Measurements from ENCODE around the gene TFDP2. TPM values are rescaled to one million over a fixed set of nuclear protein-coding genes. Genes with fewer than 3 reads are reported as not detected.
"Not testable (repeated sequence)": the region's sequence is repeated elsewhere in the genome, so short reads cannot be mapped to it uniquely, and the experiment has no call there.

TFDP2 gene
- total and polyA plus RNA-seq, 2 donors (not counting 1 experiment from before 2014, with no cell fraction given) = 5.5 to 31.7 TPM

DNA sequence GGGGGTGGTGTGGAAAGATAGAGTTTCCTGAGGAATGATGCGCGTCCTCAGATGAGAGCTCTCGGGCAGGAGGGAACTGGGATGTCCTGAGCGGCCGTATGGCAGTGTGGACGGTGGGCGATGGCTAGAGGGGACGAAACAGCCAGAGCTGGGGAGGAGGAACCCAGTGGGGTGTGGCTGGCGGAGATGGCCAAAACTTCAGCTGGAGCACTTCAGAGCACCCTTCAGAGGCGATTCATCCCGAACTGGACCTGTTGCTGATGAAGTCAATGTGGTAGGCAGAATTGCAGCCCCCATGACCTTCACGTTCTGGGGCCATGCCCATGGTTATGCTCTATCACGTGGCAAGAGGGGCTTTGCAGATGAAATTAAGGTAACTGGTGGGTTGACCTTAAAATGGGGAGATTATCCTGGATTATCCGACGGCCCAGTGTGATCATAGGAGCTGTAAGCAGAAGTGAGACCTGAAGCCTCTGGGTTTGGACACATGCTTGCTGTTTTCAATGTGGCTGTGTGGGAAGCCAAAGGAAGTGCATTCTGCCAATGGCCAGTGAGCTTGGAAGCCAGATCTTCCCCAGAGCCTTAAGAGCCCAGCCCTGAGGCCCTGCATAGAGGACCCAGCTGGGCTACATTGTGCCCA, 220.6 kb downstream of the TFDP2 start:
- CTCF ChIA-PET = no interaction called here
- Histone ChIP-seq H3K79me2 (ENCODE audit: control insufficient read depth, insufficient read depth, low read length) (no peaks in the 10 kb centered on the region), H3K4me2 (replicated peaks; ENCODE audit: low read depth, low read length, poor library complexity, severe bottlenecking) (no peak overlapping the region), H3K27me3 (replicated peaks in 1 of 4; ENCODE audit: control extremely low read depth in 1 of 4, control insufficient read depth in 3 of 4, insufficient read depth in 4 of 4, low read length in 3 of 4) (no peaks in the 10 kb centered on the region), H3K9me3 (ENCODE audit: control extremely low read depth in 1 of 3, control insufficient read depth in 2 of 3, insufficient read depth in 1 of 3, low read length in 2 of 3) (peaks cover 0 to 3% (median 0%) of the 10 kb centered on the region in 3 donors), H4K20me1 (ENCODE audit: control insufficient read depth, insufficient read depth, low read length, poor library complexity, severe bottlenecking) (no peaks in the 10 kb centered on the region), H3K4me1 (ENCODE audit: control insufficient read depth in 2 of 2, insufficient read depth in 2 of 2, low read length in 2 of 2) (no peaks in the 10 kb centered on the region), H3K4me3 (ENCODE audit: control extremely low read depth in 1 of 5, extremely low read depth in 1 of 5, insufficient read depth in 1 of 5, low read depth in 2 of 5, low read length in 4 of 5) (no peak overlapping the region), H3K36me3 (replicated peaks in 1 of 2; ENCODE audit: control extremely low read depth in 1 of 2, control insufficient read depth in 1 of 2, extremely low read depth in 1 of 2, insufficient read depth in 2 of 2, low read length in 1 of 2) (peaks cover 0 to 5% of the 10 kb centered on the region in 2 experiments), H3K9ac (ENCODE audit: low read length) (no peak overlapping the region), H2AFZ (ENCODE audit: insufficient read depth, low read depth, low read length, poor library complexity, severe bottlenecking) (no peak overlapping the region), H3K27ac (ENCODE audit: low read length in 2 of 2) (no peak overlapping the region)
- H3K4me3 Mint-ChIP-seq = no peak overlapping the region
- no peak overlapping the region for H3K27ac Mint-ChIP-seq
- DNase-seq (no peak), ATAC-seq (ENCODE audit: low read depth) (no peak)
- WGBS (ENCODE audit: insufficient coverage) = 97% methylated on average over 15 of the region's 15 CpGs
- POLR2A ChIA-PET = no interaction called here
- TF ChIP-seq, protein P1, sequence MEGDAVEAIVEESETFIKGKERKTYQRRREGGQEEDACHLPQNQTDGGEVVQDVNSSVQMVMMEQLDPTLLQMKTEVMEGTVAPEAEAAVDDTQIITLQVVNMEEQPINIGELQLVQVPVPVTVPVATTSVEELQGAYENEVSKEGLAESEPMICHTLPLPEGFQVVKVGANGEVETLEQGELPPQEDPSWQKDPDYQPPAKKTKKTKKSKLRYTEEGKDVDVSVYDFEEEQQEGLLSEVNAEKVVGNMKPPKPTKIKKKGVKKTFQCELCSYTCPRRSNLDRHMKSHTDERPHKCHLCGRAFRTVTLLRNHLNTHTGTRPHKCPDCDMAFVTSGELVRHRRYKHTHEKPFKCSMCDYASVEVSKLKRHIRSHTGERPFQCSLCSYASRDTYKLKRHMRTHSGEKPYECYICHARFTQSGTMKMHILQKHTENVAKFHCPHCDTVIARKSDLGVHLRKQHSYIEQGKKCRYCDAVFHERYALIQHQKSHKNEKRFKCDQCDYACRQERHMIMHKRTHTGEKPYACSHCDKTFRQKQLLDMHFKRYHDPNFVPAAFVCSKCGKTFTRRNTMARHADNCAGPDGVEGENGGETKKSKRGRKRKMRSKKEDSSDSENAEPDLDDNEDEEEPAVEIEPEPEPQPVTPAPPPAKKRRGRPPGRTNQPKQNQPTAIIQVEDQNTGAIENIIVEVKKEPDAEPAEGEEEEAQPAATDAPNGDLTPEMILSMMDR (IDR thresholded peaks at IDR 0.05) = no peak
- no peak for TF ChIP-seq EZH2 (IDR thresholded peaks at IDR 0.05; ENCODE audit: borderline replicate concordance, insufficient read depth, low read depth, low read length, poor library complexity, severe bottlenecking)
- H3K27me3 Mint-ChIP-seq = no peaks in the 10 kb centered on the region
- no peaks in the 10 kb centered on the region for H3K9me3 Mint-ChIP-seq (ENCODE audit: insufficient read depth)
- no peaks in the 10 kb centered on the region for H3K4me1 Mint-ChIP-seq
- intact Hi-C loops (cut with micrococcal nuclease) = no loop called here

DNA sequence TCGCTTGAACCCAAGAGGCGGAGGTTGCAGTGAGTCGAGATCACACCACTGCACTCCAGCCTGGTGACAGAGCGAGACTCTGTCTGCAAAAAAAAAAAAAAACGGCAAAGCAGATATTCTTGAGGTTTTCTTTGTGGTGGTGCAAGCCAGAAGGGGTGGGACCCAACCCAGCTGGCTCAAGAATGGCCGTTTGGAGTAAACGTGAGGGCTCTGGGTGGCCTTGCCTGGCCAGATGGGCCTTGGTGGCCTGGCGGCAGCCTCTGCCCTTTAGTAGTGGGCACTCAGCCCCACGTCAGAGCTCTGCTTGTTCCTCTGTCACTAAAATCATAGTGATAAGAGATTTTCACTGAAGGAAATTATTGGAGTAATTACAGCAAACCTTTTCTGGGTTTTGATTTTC, 222.4 kb downstream of the TFDP2 start:
- Mint-ChIP-seq H3K27me3 (no peaks in the 10 kb centered on the region), H3K9me3 (ENCODE audit: insufficient read depth) (no peaks in the 10 kb centered on the region), H3K27ac (no peak overlapping the region), H3K4me3 (no peak overlapping the region), H3K4me1 (no peaks in the 10 kb centered on the region)
- H3K9ac ChIP-seq (ENCODE audit: low read length) = no peak overlapping the region
- H3K27ac ChIP-seq (ENCODE audit: low read length in 2 of 2) = no peak overlapping the region
- CTCF ChIA-PET = no interaction called here
- no peaks in the 10 kb centered on the region for H3K27me3 ChIP-seq (replicated peaks in 1 of 4; ENCODE audit: control extremely low read depth in 1 of 4, control insufficient read depth in 3 of 4, insufficient read depth in 4 of 4, low read length in 3 of 4)
- H3K4me3 ChIP-seq (ENCODE audit: control extremely low read depth in 1 of 5, extremely low read depth in 1 of 5, insufficient read depth in 1 of 5, low read depth in 2 of 5, low read length in 4 of 5) = no peak overlapping the region
- H4K20me1 ChIP-seq (ENCODE audit: control insufficient read depth, insufficient read depth, low read length, poor library complexity, severe bottlenecking) = no peaks in the 10 kb centered on the region
- no peaks in the 10 kb centered on the region for H3K79me2 ChIP-seq (ENCODE audit: control insufficient read depth, insufficient read depth, low read length)
- WGBS (ENCODE audit: insufficient coverage) = 92% methylated on average over 5 of the region's 9 CpGs
- POLR2A ChIA-PET = no interaction called here
- H2AFZ ChIP-seq (ENCODE audit: insufficient read depth, low read depth, low read length, poor library complexity, severe bottlenecking) = no peak overlapping the region
- peaks cover 0 to 8% of the 10 kb centered on the region in 2 experiments for H3K36me3 ChIP-seq (replicated peaks in 1 of 2; ENCODE audit: control extremely low read depth in 1 of 2, control insufficient read depth in 1 of 2, extremely low read depth in 1 of 2, insufficient read depth in 2 of 2, low read length in 1 of 2)
- TF ChIP-seq, protein P1 (IDR thresholded peaks at IDR 0.05) = no peak
- no peak for TF ChIP-seq EZH2 (IDR thresholded peaks at IDR 0.05; ENCODE audit: borderline replicate concordance, insufficient read depth, low read depth, low read length, poor library complexity, severe bottlenecking)
- no peak overlapping the region for H3K4me2 ChIP-seq (replicated peaks; ENCODE audit: low read depth, low read length, poor library complexity, severe bottlenecking)
- ATAC-seq (ENCODE audit: low read depth) (no peak), DNase-seq (no peak)
- H3K4me1 ChIP-seq (ENCODE audit: control insufficient read depth in 2 of 2, insufficient read depth in 2 of 2, low read length in 2 of 2) = no peaks in the 10 kb centered on the region
- H3K9me3 ChIP-seq (ENCODE audit: control extremely low read depth in 1 of 3, control insufficient read depth in 2 of 3, insufficient read depth in 1 of 3, low read length in 2 of 3) = peaks cover 0 to 3% (median 0%) of the 10 kb centered on the region in 3 donors
- intact Hi-C loops (cut with micrococcal nuclease) = no loop called here

DNA sequence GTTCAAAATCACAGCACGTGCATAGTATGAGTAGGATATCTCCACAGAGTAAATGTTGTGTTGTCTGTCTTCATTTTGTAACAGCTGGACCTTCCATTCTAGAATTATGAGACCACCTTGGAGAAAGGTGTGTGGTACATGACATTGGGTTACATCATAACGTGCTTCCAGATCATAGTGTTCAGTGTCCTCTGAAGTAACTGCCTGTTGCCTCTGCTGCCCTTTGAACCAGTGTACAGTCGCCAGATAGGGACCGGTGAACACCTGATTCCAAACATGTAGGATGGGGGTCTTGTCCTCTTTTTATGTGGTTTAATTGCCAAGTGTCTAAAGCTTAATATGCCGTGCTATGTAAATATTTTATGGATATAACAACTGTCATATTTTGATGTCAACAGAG, 223.7 kb downstream of the TFDP2 start:
- H3K4me3 Mint-ChIP-seq; H3K27ac Mint-ChIP-seq; H3K4me2 ChIP-seq (replicated peaks; ENCODE audit: low read depth, low read length, poor library complexity, severe bottlenecking); H3K27me3 Mint-ChIP-seq; H3K4me1 Mint-ChIP-seq; H3K9ac ChIP-seq (ENCODE audit: low read length); CTCF ChIA-PET; H3K9me3 Mint-ChIP-seq (ENCODE audit: insufficient read depth); H3K4me1 ChIP-seq (ENCODE audit: control insufficient read depth in 2 of 2, insufficient read depth in 2 of 2, low read length in 2 of 2); DNase-seq; H3K79me2 ChIP-seq (ENCODE audit: control insufficient read depth, insufficient read depth, low read length); POLR2A ChIA-PET; H3K27me3 ChIP-seq (replicated peaks in 1 of 4; ENCODE audit: control extremely low read depth in 1 of 4, control insufficient read depth in 3 of 4, insufficient read depth in 4 of 4, low read length in 3 of 4); ATAC-seq (ENCODE audit: low read depth); H3K9me3 ChIP-seq (ENCODE audit: control extremely low read depth in 1 of 3, control insufficient read depth in 2 of 3, insufficient read depth in 1 of 3, low read length in 2 of 3); intact Hi-C loops (cut with micrococcal nuclease); H2AFZ ChIP-seq (ENCODE audit: insufficient read depth, low read depth, low read length, poor library complexity, severe bottlenecking); H4K20me1 ChIP-seq (ENCODE audit: control insufficient read depth, insufficient read depth, low read length, poor library complexity, severe bottlenecking); H3K36me3 ChIP-seq (replicated peaks in 1 of 2; ENCODE audit: control extremely low read depth in 1 of 2, control insufficient read depth in 1 of 2, extremely low read depth in 1 of 2, insufficient read depth in 2 of 2, low read length in 1 of 2); H3K27ac ChIP-seq (ENCODE audit: low read length in 2 of 2); H3K4me3 ChIP-seq (ENCODE audit: control extremely low read depth in 1 of 5, extremely low read depth in 1 of 5, insufficient read depth in 1 of 5, low read depth in 2 of 5, low read length in 4 of 5): not testable (repeated sequence)
- WGBS (ENCODE audit: insufficient coverage) = 95% methylated on average over 3 of the region's 5 CpGs
